CD4-positive, alpha-beta T cell treated with Interferon gamma for 1 hour (primary cell): Measurements from ENCODE around the gene CPD.
"Not testable (repeated sequence)": the region's sequence is repeated elsewhere in the genome, so short reads cannot be mapped to it uniquely, and the experiment has no call there.

Source experiments
- DNase-seq: peaks from one replicate; pipeline ENCODE4 v3.0.0-alpha.2; 2020

CPD gene

DNA sequence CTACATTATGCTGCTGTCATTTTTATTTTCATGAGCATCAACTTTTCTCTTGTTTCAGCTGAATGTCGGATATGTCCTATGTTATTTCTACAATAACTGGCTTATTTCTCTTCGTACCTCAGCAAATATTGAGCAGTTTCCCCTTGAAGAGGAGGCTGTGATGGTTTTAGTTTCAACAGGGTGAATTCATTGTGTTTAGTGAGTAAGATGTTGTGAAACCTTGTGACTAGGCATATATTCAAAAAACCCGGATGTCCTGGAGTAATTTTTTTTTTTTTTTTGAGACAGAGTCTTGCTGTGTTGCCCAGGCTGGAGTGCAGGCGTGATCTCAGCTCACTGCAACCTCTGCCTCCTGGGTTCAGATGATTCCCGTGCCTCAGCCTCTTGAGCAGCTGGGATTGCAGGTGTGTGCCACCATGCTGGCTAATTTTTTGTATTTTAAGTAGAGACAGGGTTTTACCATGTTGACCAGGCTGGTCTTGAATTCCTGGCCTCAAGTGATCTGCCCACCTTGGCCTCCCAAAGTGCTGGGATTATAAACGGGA lies 11.1 kb downstream of the CPD start:
- DNase-seq: no peak

- no peak for DNase-seq
Measured at GRCh38 chr17:30391534-30391933, 12.8 kb downstream of the CPD start.

DNA sequence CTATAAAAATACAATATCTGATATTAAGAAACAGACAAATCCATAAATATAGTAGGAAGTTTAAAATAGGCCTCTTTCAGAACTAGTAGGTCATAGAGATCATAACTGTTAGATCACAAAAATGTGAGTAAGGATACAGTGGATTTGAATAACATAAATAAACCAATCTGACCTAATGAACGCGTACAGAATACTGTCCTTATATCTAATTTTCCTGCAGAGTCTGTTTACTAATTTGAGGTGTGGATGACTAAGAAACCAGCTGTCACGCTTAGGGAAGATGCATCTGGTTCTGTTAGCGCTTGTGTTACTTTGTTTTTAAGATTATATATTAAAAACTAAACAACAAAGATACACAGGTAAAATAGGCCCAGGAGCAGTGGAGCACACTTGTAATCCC lies 14.8 kb downstream of the CPD start:
- DNase-seq: no peak

- DNase-seq: no peak
Measured at GRCh38 chr17:30393911-30394867, 15.5 kb downstream of the CPD start.

GRCh38 chr17:30395398-30396022 lies 16.8 kb downstream of the CPD start:
- no peak for DNase-seq

DNA sequence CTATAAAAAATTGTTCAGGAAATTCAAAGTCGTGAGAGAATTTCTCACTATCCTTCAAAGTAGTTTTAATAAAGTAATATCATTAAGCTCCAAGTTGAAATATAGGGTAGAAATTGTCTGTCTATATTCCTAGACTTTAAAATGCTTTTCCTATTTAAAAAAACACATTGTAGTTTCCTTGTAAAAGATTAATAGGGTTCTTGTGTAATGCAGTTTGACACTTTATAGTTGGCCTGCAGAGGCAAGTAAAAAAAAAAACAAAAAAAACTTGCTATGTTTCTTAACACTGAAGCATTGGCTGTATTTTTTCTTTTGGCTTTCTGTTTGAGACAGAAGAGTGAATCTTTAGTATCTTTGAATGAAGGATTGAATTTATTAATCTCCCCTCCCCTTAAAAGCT lies 17.4 kb downstream of the CPD start:
- DNase-seq: no peak

- no peak for DNase-seq
Measured at GRCh38 chr17:30396612-30397011, 17.9 kb downstream of the CPD start.

- DNase-seq: no peak
Measured at GRCh38 chr17:30398328-30399041, 19.8 kb downstream of the CPD start.

DNA sequence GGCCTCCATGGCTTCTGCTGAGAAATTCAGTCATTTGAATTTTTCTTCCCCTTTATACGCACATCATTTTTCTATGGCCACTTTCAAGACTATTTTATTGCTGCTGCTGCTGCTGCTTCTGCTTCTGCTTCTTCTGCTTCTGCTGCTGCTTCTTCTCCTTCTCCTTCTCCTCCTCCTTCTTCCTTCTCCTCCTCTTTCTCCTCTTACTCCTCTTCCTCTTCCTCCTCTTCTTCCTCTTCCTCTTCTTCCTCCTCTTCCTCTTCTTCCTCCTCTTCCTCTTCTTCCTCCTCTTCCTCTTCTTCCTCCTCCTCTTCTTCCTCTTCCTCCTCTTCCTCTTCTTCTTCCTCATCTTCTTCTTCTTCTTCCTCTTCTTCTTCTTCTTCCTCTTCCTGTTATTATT lies 22.4 kb downstream of the CPD start:
- no peak for DNase-seq

DNA sequence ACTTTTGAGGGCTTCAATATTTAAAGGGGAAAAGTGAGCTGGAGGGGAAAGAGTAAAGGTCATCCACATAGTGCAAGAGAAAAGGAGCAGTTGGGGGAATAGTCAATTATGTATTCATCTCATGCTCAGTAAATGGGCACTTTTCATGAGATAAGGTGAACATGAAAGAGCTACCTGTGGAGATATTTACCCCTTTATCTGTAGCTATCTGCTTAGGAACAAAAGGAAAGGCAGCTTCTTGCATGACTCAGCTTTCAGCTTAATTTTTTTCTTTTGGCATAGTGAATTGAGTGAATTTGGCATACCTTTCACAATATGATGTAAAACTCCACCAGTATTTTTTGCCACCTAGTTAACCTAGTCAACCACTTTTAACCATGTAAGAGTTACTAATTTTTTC lies 26.4 kb downstream of the CPD start:
- no peak for DNase-seq

GRCh38 chr17:30410627-30411026 lies 31.9 kb downstream of the CPD start:
- not testable (repeated sequence) for DNase-seq

DNA sequence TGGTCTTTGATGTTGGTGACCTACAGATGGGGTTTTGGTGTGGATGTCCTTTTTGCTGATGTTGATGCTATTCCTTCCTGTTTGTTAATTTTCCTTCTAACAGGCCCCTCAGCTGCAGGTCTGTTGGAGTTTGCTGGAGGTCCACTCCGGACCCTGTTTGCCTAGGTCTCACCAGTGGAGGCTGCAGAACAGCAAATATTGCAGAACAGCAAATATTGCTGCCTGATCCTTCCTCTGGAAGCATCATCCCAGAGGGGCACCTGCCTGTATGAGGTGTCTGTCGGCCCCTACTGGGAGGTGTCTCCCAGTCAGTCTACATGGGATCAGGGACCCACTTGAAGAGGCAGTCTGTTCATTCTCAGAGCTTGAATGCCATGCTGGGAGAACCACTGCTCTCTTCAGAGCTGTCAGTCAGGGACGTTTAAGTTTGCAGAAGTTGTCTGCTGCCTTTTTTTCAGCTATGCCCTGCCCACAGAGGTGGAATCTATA lies 33.3 kb downstream of the CPD start:
- DNase-seq: not testable (repeated sequence)

- no peak for DNase-seq
Measured at GRCh38 chr17:30413109-30413508, 34.4 kb downstream of the CPD start.

- no peak for DNase-seq
Measured at GRCh38 chr17:30414486-30414885, 35.8 kb downstream of the CPD start.

- DNase-seq: no peak
Measured at GRCh38 chr17:30415491-30415890, 36.8 kb downstream of the CPD start.

DNA sequence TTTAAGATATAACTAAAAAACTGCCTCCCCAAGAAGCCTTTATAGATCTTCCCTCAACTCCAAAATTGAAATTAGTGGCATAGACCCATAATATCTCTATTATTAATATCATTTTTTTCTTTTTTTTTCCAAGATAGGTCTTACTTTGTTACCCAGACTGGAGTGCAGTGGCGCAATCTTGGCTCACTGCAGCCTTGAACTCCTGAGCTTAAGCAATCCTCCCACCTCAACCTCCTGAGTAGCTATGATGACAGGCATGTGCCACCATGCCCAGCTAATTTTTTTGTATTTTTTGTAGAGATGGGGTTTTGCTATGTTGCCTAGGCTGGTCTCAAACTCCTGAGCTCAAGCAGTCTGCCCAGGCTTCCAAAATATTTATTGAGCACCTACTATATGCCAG lies 39.3 kb downstream of the CPD start:
- DNase-seq: not testable (repeated sequence)

DNA sequence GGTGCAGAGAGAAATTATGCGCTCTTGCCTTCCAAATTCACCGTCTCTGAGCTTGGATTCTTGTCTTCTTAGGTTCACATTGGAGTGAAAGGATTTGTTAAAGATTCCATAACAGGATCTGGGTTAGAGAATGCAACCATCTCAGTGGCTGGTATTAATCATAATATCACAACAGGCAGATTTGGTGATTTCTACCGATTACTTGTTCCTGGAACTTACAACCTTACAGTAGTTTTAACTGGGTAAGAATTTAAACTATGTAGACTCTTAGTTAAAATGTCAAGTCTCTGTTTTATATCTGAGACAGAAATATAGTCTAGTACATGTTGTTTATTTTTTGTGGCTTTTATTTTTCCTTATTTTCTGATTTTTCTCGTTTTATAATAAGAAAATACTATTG lies 42.9 kb downstream of the CPD start:
- DNase-seq: no peak

- DNase-seq: no peak
Measured at GRCh38 chr17:30422171-30422570, 43.4 kb downstream of the CPD start.

DNA sequence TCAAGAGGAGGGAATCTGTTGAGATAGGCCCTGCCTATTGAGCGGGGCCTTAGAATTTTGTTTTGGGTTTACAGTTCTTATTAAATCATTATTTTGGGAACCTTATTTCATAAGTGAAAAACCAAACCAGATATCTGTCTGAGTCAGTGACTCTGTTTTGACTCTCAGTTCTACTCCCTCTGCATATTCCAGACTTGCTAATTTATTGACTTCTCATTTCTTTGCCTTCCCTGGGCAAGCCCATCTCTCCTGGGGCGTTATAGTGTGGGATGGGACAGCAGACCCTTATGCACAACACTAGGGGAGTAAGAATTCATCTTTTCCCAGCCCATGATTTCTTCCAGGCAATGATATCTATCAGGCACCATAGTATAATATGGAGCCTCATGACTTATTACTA lies 45.7 kb downstream of the CPD start:
- DNase-seq: no peak

DNA sequence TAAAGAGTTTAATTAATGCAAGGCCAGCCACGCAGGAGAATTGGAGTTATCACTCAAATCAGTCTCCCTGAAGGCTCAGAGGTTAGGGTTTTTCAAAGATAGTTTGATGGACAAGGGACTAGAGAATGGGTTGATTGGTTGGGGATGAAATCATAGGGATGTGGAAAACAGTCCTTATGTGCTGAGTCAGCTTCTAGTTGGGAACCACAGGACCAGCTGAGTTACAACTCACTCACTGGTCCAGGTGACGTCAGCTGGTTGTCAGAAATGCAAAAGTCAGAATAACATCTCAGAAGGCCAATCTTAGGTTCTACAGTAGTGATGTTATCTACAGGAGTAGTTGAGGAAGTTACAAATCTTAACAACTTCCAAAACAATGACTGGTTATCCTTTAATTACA lies 47.6 kb downstream of the CPD start:
- DNase-seq: no peak

- no peak for DNase-seq
Measured at GRCh38 chr17:30427611-30428010, 48.9 kb downstream of the CPD start.

- DNase-seq: no peak
Measured at GRCh38 chr17:30429155-30429554, 50.4 kb downstream of the CPD start.

DNA sequence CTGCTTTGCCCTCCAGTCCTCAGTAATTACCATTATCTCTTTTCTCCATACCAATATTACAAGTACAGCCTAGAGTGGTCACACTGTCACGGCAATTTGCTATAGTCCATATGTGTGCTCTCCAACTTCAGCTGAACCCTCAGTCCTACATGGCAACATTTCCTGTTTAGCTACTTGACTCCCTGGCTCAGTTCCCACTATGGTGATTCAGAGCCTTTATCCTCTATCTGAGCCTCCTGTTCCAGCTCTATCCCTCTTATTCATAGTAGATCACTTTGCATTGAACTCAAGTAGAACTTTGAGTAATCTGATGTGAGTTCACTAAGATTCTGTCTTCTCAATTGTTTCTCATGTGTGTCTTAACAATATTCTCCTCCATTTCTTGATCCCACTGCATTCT lies 54.8 kb downstream of the CPD start:
- no peak for DNase-seq
